Kidney glomerular epithelial cell (primary cell): Measurements from ENCODE around the gene MOG.
"Not testable (repeated sequence)": the region's sequence is repeated elsewhere in the genome, so short reads cannot be mapped to it uniquely, and the experiment has no call there.

Source experiments
- DNase-seq: peaks from one replicate; lab custom pipeline; 2025; lab: John Stamatoyannopoulos, UW

MOG gene

GRCh38 chr6:29641430-29642148 is 15.3 kb upstream of the MOG start:
- DNase-seq: no peak

- DNase-seq: peak; percentile 32
Measured at GRCh38 chr6:29647927-29648642, 8.8 kb upstream of the MOG start.

DNA sequence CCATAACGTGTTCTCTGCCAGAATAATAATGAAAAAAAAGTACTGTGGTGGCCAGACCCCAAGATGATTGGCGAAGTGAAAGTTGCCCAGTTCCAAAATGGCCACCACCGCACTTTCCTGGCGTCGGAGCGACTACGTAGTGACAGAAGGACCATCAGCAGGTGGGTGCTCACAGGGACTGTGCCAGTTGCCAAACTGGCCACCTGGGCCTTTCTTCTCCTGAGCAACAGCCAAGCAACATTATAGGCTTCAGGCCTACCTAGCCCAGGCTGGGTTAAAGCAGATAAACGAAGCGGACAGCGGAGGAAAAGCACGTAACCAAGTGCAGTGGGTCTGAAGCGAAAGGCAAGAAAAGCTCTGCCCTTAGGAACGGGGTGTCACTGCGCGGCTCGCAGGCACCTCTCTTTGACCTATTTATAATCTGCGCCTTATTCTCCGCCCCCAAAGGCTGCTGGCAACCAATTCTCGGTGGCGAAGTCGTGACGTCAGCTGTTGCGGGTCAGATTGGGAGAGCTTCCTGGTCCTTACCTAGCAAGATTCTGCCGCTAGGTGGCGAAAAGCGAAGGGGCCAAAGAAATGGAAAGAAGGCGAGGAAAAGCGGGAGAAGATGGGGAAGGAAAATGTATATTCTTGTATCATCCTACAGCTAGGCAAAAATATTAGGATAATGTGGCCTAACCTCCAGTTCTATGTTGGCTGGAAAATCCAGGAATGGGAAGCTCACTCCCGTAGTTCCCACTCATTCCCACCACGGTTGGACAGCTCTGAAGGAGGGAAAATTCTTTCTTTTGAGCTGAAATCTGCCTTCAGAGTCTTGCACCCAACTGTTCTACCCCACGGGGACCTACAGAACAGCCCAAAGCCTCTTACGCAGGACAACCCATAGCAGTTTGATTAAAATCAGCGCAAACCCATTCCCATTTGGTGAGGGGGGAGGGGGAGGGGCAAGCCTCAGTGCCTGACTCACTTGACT is 6.9 kb upstream of the MOG start:
- peak; percentile 91 for DNase-seq

DNA sequence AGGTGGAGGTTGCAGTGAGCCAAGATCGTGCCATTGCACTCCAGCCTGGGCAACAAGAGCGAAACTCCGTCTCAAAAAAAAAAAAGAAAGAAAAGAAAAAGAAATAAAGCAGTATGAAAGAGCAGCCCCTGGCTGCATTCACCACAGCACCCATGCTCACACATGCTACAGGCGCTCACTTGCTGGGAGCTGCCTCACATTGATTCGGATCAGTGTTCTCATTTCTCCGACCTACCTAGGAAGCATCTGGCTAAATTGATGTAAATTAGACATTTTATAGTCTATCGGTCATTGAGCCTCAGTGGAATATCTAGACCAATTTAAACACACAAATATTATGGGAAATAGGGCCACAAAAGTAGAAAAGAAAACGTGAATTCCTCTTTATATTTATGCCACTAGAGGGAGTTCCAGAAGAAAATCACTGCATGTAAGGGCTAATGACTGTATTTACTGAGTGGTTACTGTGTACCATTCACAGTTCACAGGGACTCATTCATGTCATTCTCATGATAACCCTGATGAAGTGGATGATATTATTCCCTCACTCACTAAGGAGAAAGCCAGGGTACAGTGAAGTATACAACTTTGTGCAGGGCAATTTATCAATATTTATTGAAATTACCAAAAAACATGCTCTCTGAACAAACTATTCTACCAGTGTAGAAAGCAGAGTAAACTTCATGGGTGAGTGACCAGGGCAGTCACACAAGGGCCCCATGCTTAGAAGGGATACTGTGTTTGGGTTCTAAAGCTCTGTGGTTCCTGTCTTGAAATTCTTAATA is 5.3 kb upstream of the MOG start:
- peak; percentile 42 for DNase-seq

GRCh38 chr6:29652198-29652584 is 4.7 kb upstream of the MOG start:
- no peak for DNase-seq

DNA sequence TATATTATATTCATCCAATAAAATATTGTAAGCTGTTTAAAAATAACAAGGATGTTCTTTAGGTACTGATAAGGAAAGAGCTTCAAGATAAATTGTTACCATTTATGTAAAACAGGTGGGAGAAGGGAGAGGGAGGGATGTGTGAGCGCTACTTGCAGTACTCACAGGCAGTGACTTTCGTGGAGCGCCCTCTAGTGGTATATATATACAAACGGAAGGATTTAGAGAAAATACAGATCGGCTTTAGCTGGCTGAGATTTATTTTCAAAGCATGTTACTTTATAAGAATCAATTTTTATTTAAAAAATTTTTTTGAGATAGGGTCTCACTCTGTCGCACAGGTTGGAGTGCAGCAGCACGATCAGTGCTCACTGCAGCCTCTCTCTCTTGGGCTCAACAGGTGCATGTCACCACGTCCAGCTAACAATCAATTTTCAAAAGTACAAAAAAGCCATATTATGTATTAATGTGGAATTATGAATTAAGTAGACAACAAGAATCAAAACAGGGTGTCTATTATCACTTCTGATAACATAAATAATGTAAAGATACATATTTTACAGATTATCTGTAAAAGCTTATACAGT is 3.3 kb upstream of the MOG start:
- peak; percentile 83 for DNase-seq

- DNase-seq: no peak
Measured at GRCh38 chr6:29655658-29656057, 1.2 kb upstream of the MOG start.

- no peak for DNase-seq
Measured at GRCh38 chr6:29656157-29656556, 735 bp upstream of the MOG start.

DNA sequence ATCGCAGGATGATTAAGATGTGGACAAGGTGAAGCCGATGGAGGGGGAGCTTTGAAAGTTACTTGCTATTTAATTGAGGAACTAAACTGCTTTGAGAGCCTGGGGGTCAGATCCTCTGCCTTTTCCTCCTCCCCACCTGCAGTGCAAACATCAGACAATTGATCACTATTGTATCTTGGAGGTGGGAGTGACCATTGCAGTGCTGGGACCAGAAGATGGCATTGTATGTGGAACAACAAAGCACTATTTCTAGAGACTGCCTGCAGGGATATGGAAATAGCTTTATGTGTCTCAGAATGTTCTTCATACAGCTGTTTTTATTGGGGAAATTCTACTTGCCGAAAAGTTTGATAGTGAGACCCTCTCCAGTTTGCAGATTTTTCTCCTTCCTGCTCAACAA is 4.2 kb downstream of the MOG start:
- no peak for DNase-seq

DNA sequence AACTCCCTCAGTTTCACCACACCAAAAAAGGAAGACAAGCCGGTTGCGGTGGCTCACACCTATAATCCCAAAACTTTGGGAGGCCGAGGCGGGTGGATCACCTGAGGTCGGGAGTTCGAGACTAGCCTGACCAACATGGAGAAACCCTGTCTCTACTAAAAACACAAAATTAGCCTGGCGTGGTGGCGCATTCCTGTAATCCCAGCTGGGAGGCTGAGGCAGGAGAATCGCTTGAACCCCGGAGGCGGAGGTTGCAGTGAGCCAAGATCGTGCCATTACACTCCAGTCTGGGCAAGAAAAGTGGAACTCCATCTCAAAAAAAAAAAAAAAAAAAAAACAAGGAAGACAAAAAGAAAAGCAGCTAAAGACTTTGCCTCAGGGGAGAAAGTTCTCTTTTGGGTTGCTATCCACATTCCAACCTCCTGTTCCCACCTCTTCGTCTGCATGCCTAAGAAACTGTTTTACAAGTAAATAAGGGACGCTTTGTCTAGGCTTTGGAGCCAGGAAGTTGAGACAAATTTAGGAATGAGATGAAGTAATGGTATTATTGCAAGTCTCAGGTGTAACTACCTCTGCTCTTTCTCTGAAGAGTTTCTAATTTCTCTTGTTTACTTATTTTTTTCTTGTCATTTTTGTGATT is 4.7 kb downstream of the MOG start:
- DNase-seq: not testable (repeated sequence)

GRCh38 chr6:29663300-29664042 is 6.6 kb downstream of the MOG start:
- no peak for DNase-seq

- no peak for DNase-seq
Measured at GRCh38 chr6:29665942-29666825, 9.3 kb downstream of the MOG start.

DNA sequence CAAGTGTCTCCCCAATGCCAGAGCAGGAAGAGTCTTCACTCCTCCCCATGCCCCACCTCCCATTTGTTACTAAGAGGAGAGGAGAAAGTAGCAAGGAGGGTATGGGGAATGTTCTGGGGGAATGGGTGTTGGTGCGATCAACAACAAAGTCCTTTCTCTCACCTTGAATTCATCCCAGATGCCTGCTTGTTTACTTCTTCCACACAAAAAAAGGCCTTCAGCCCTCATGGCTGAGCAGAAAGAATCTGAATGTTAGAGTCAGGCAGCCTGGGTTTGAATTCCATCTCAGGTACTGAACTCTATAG is 9.9 kb downstream of the MOG start:
- DNase-seq: no peak

DNA sequence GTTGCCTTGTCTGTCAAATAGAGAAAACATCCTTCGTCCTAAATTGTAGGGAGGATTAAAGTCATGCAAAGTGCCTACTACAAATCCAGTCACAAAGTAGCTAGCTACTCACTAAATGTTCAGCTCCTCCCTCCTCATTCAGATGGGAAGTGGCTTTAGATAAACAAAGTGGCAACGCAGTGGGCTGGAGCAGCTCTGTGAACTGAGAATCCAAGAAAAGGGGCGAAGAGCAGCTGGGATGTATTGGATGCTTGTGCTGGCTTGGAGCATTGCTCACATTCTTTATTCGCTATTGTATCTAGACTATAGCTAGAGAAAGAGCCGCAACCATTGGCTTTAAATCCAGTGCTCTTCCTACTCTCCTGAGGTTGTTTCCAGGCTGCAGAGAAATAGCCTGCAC is 10.3 kb downstream of the MOG start:
- DNase-seq: no peak

GRCh38 chr6:29671026-29671425 is 14.1 kb downstream of the MOG start:
- no peak for DNase-seq

DNA sequence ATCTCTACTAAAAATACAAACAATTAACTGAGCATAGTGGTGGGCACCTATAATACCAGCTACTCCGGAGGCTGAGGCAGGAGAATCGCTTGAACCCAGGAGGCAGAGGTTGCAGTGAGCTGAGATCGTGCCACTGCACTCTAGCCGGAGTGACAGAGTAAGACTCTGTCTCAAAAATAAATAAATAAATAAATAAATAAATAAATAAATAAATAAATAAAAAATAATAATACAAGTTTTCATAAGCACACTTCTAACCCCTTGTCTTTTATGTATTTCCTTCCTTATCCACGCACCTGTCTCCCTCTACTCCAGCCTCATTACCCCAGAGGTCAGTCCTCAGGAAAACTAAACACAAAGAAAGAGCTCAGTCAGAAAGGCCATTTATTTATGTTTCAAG is 15.2 kb downstream of the MOG start:
- not testable (repeated sequence) for DNase-seq

- DNase-seq: no peak
Measured at GRCh38 chr6:29673161-29673560, 16.3 kb downstream of the MOG start.

GRCh38 chr6:29674008-29674407 is 17.1 kb downstream of the MOG start:
- DNase-seq: no peak

DNA sequence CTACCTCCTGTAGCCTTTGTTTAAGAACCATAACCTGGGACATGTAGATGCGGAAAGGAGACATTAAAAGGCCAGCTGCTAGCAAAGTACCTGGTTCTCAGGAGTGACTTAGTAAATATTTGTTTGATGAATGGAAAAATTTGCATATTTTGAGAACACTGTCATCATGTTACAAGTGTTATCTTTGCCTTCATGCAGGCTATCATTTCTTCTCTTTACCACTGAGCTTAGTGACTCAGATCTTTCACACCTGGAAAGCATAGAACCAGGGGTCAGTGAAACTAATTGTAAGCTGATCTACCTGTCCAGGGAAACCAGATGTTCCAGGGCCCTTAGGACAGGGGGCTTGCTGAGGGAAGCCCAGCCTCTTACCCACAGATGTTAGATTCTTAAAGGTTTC is 18.7 kb downstream of the MOG start:
- DNase-seq: no peak
